ENCODE results near the gene LINGO1. TPM values are rescaled to one million over a fixed set of nuclear protein-coding genes. Genes with fewer than 3 reads are reported as not detected.

Gene LINGO1
- total RNA-seq, 1 donor from 2014 or later: 12.0 TPM

GRCh38 chr15:77630956-77631744 lies 1.6 kb downstream of the LINGO1 start:
- TF ChIP-seq CTCF (IDR thresholded peaks at IDR 0.05): peak; percentile 67
- DNase-seq (ENCODE audit: low spot score): no peak
- Mint-ChIP-seq H3K27ac (ENCODE audit: unreplicated experiment) (no peak overlapping the region), H3K9me3 (ENCODE audit: low read depth) (peaks cover 3% of the 10 kb centered on the region), H3K36me3 (ENCODE audit: low read depth) (no peaks in the 10 kb centered on the region), H3K4me3 (ENCODE audit: unreplicated experiment) (peak overlapping the region; percentile 60), H3K27me3 (ENCODE audit: low read depth) (peaks cover 17% of the 10 kb centered on the region), H3K4me1 (ENCODE audit: low read depth) (peaks cover 16% of the 10 kb centered on the region)

DNA sequence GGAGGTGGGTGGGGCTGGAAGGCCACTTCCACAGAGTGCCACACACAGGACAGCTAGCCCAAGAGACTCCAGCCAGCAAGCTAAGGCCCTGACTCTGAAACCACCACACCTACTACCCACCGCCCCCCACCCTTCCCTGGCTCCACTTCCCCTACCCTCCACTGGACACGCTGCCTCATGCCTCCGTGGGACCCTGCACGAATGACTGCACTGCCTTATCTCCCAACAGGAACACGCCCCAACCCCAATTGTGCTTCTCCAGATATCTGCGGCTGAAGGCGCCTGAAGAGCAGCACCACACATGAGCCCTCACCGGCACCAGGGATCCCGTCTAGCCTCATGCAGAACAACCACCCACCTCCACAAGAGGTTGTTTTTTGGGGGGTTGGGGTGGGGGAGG lies 2.7 kb downstream of the LINGO1 start:
- H3K27me3 Mint-ChIP-seq (ENCODE audit: low read depth): peaks cover 9% of the 10 kb centered on the region
- DNase-seq (ENCODE audit: low spot score): no peak
- H3K27ac Mint-ChIP-seq (ENCODE audit: unreplicated experiment): no peak overlapping the region
- H3K36me3 Mint-ChIP-seq (ENCODE audit: low read depth): no peaks in the 10 kb centered on the region
- H3K4me1 Mint-ChIP-seq (ENCODE audit: low read depth): peaks cover 16% of the 10 kb centered on the region
- no peak overlapping the region for H3K4me3 Mint-ChIP-seq (ENCODE audit: unreplicated experiment)
- H3K9me3 Mint-ChIP-seq (ENCODE audit: low read depth): peaks cover 3% of the 10 kb centered on the region
- TF ChIP-seq CTCF (IDR thresholded peaks at IDR 0.05): no peak

DNA sequence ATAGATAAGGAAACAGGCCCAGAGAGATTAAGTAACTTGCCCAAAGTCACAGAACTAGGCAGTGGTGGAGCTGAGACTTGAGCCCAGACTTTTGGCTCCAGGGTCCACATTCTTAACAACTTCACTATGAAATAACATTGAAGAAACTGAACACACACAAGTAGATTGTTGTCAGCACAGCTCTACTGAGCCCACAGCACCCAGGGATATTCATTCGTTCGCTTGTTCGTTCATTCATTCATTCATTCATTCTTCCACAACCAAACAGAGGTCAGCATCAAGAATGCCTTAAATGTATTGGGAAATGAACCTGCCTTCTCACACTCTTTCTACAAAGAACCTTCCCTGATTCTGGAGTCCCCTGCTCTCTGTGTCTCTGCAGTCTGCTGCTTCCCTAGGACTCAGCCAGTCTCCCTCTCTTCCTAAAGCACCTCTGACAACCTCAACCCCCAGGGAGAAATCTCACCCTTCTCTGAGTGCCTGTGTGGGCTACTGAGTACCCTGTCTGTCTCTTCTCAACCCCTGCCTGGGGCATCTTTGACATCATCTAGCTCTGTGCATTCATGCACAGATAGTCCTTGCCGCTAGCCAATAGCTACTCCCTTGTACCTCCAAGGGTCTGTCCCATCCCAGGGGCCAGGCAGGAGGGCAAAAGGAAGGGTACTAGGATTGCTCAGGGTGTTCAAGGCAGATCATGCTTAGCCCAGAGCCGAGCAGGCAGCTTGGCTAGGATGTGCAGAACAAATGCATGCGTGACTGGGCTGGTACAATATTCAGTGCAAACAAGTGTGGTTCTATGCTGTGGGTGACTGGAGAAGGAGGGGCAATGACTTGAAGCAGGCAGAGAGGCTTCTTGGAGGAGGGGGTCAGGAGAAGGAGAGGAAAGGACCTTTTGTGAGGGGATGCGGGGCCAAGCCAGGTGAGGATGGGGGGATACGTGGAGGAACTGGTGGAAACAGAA lies 3.4 kb downstream of the LINGO1 start:
- no peaks in the 10 kb centered on the region for H3K36me3 Mint-ChIP-seq (ENCODE audit: low read depth)
- peaks cover 16% of the 10 kb centered on the region for H3K4me1 Mint-ChIP-seq (ENCODE audit: low read depth)
- H3K9me3 Mint-ChIP-seq (ENCODE audit: low read depth): peaks cover 3% of the 10 kb centered on the region
- no peak overlapping the region for H3K4me3 Mint-ChIP-seq (ENCODE audit: unreplicated experiment)
- H3K27me3 Mint-ChIP-seq (ENCODE audit: low read depth): peaks cover 8% of the 10 kb centered on the region
- H3K27ac Mint-ChIP-seq (ENCODE audit: unreplicated experiment): no peak overlapping the region
- TF ChIP-seq CTCF (IDR thresholded peaks at IDR 0.05): no peak
- DNase-seq (ENCODE audit: low spot score): no peak

DNA sequence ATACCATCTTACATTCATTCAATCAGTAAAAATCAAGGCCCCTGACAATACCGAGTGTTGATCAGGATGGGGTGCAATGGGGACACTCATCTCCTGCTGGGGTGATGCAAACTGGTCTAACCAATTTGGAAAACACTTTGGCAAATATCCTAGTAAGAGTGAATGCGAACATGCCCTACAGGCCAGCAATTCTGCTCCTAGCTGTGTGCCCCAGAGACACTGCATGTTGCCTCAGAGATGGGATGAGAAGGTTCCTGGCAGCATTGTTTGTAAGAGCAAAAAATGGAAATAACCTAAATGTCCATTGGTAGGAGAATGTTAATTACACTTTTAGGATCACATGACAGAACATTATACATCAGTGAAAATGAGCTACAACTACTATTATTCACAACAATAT lies 4.7 kb downstream of the LINGO1 start:
- no peak overlapping the region for H3K27ac Mint-ChIP-seq (ENCODE audit: unreplicated experiment)
- DNase-seq (ENCODE audit: low spot score): no peak
- H3K4me3 Mint-ChIP-seq (ENCODE audit: unreplicated experiment): no peak overlapping the region
- no peaks in the 10 kb centered on the region for H3K36me3 Mint-ChIP-seq (ENCODE audit: low read depth)
- TF ChIP-seq CTCF (IDR thresholded peaks at IDR 0.05): no peak
- H3K9me3 Mint-ChIP-seq (ENCODE audit: low read depth): peaks cover 3% of the 10 kb centered on the region
- peaks cover 3% of the 10 kb centered on the region for H3K27me3 Mint-ChIP-seq (ENCODE audit: low read depth)
- peaks cover 8% of the 10 kb centered on the region for H3K4me1 Mint-ChIP-seq (ENCODE audit: low read depth)

- H3K9me3 Mint-ChIP-seq (ENCODE audit: low read depth): peaks cover 3% of the 10 kb centered on the region
- DNase-seq (ENCODE audit: low spot score): no peak
- no peak for TF ChIP-seq CTCF (IDR thresholded peaks at IDR 0.05)
These were observed 5.1 kb downstream of the LINGO1 start for GRCh38 chr15:77627581-77627980.

More at GRCh38 chr15:77627581-77627980, 5.1 kb downstream of the LINGO1 start:
- no peak overlapping the region for H3K4me3 Mint-ChIP-seq (ENCODE audit: unreplicated experiment)
- H3K27ac Mint-ChIP-seq (ENCODE audit: unreplicated experiment): no peak overlapping the region
- peaks cover 3% of the 10 kb centered on the region for H3K27me3 Mint-ChIP-seq (ENCODE audit: low read depth)
- no peaks in the 10 kb centered on the region for H3K36me3 Mint-ChIP-seq (ENCODE audit: low read depth)
- peaks cover 11% of the 10 kb centered on the region for H3K4me1 Mint-ChIP-seq (ENCODE audit: low read depth)
